Adrenal gland (tissue), 5 donors: ENCODE results near the gene ANKRD24.
"Not testable (repeated sequence)": the region's sequence is repeated elsewhere in the genome, so short reads cannot be mapped to it uniquely, and the experiment has no call there.

ENCODE experiments used
- POLR2A ChIP-seq, 2 donors: fragments of 450-650 bp; IDR thresholded peaks; one replicate each; pipeline ENCODE4 v1.6.1; 2017; ENCODE audit warnings: antibody characterized with exemption in 2 of 2, mild to moderate bottlenecking in 2 of 2, moderate library complexity in 1 of 2
- TF ChIP-seq, protein P1 (sequence below), 6 experiments: fragments of 450-650 bp in 4 of 6; fragments of 200-600 bp in 2 of 6; sonication (generic) in 1 of 6; IDR thresholded peaks; 1 replicate in 5 of 6; 2 replicates in 1 of 6; pipeline versions ENCODE4 v1.5.1 to v1.8.0; 2016 to 2021; ENCODE audit warnings: antibody characterized with exemption in 6 of 6, mild to moderate bottlenecking in 2 of 6, moderate library complexity in 1 of 6
- donor health status: DM: no; HTN: no; CAD: no.

- TF ChIP-seq, protein P1, sequence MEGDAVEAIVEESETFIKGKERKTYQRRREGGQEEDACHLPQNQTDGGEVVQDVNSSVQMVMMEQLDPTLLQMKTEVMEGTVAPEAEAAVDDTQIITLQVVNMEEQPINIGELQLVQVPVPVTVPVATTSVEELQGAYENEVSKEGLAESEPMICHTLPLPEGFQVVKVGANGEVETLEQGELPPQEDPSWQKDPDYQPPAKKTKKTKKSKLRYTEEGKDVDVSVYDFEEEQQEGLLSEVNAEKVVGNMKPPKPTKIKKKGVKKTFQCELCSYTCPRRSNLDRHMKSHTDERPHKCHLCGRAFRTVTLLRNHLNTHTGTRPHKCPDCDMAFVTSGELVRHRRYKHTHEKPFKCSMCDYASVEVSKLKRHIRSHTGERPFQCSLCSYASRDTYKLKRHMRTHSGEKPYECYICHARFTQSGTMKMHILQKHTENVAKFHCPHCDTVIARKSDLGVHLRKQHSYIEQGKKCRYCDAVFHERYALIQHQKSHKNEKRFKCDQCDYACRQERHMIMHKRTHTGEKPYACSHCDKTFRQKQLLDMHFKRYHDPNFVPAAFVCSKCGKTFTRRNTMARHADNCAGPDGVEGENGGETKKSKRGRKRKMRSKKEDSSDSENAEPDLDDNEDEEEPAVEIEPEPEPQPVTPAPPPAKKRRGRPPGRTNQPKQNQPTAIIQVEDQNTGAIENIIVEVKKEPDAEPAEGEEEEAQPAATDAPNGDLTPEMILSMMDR (IDR thresholded peaks at IDR 0.05) = not testable (repeated sequence)
- not testable (repeated sequence) for TF ChIP-seq POLR2A (IDR thresholded peaks at IDR 0.05)
These were observed 91.8 kb downstream of the ANKRD24 start for GRCh38 chr19:4274321-4274686.
